ENCODE measurements around the gene MORN5. TPM values are rescaled to one million over a fixed set of nuclear protein-coding genes. Genes with fewer than 3 reads are reported as not detected.

Gene MORN5
- total and polyA plus RNA-seq, 10 of the 15 experiments (the other 5 are each of a cell fraction or from before 2014, with no cell fraction given), result not detected

DNA sequence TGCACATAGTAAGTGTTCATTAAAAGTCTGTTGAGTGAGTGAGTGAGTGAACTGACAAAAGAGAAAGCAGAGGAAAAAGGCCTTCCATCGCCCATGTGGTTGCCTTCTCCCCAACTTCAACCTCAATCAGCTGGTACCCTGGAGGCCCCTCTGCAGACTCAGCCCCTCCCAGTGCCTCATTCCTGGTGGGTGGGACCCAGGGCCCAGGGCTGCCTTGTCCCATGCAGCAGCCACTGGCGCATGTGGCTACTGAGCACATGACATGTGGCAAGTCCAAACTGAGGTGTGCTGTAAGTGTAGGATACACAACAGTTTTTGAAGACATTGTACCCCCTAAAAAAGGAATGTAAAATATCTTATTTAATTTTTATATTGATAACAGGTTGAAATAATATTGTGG is 29.7 kb upstream of the MORN5 start:
- in situ Hi-C loops (cut with MboI), result loop anchor here (10.0 kb wide), 1 partner anchor 325 kb away; no protein-coding TSS in a partner anchor

DNA sequence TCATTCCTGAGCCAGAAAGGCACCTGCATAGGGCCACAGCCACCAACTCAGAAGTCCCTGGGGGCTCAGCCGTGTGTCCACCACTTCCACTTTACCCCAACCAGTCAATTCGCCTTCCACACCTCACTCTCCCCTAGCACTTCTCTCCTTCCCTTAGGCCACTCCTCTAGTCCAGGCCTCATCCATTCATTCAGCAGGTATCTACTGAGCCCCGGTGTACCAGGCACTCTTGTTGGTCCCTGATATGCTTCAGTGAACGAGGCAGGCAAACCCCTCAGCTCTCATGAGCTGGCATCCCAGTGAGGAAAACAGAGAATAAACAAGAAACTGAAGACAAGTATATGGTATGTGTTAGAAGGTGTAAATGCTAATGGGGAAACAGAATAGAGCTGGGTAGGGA is 28.9 kb upstream of the MORN5 start:
- in situ Hi-C loops (cut with MboI), result no loop called here
- Histone ChIP-seq H3K9ac (ENCODE audit: control insufficient read depth, insufficient read depth, low read length) (no peak overlapping the region), H4K20me1 (ENCODE audit: control insufficient read depth, insufficient read depth) (no peaks in the 10 kb centered on the region), H3K4me2 (ENCODE audit: control insufficient read depth, insufficient read depth) (no peak overlapping the region), H3K36me3 (ENCODE audit: control insufficient read depth in 2 of 2, insufficient read depth in 2 of 2, low read length in 1 of 2) (no peaks in the 10 kb centered on the region), H3K27me3 (replicated peaks in 1 of 2; ENCODE audit: control insufficient read depth in 2 of 2, insufficient read depth in 2 of 2, low read length in 1 of 2) (peaks cover 2 to 10% of the 10 kb centered on the region in 2 experiments; a peak in 2 of 4 replicates), H3K79me2 (ENCODE audit: control insufficient read depth, insufficient read depth, low read length) (no peaks in the 10 kb centered on the region), H2AFZ (ENCODE audit: control insufficient read depth, low read depth, low read length) (no peak overlapping the region), H3K4me1 (ENCODE audit: control insufficient read depth, insufficient read depth, low read length) (no peaks in the 10 kb centered on the region), H3K9me3 (replicated peaks; ENCODE audit: control insufficient read depth, insufficient read depth, low read length) (no peaks in the 10 kb centered on the region), H3K4me3 (no peak overlapping the region), H3K27ac (ENCODE audit: control insufficient read depth, insufficient read depth) (no peak overlapping the region)
- no TSS peak for BruUV-seq (replicated peaks)
- FAIRE-seq (no peak), ATAC-seq (no peak), DNase-seq (ENCODE audit: low read depth, low spot score) (no peak)
- intact Hi-C loops (cut with micrococcal nuclease; ENCODE audit: unreplicated experiment), result no loop called here
- SMC1A ChIA-PET (ENCODE audit: uncharacterized antibody, unreplicated experiment), result no interaction called here
- WGBS (ENCODE audit: insufficient coverage, insufficient replicate concordance, low lambda C conversion rate, missing lambda C conversion rate), result 31% methylated on average over 4 of the region's 4 CpGs
- RAD21 ChIA-PET (ENCODE audit: unreplicated experiment), result no interaction called here
- CTCF ChIA-PET, result no interaction called here
- POLR2A ChIA-PET, result no interaction called here
- TF ChIP-seq ZZZ3 (IDR thresholded peaks at IDR 0.05; ENCODE audit: control insufficient read depth, insufficient read length, low read depth) (no peak), HDAC2 (IDR thresholded peaks at IDR 0.05) (no peak)
- TF ChIP-seq, protein P1, sequence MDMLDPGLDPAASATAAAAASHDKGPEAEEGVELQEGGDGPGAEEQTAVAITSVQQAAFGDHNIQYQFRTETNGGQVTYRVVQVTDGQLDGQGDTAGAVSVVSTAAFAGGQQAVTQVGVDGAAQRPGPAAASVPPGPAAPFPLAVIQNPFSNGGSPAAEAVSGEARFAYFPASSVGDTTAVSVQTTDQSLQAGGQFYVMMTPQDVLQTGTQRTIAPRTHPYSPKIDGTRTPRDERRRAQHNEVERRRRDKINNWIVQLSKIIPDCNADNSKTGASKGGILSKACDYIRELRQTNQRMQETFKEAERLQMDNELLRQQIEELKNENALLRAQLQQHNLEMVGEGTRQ (IDR thresholded peaks at IDR 0.05; ENCODE audit: borderline replicate concordance, low read depth, low read length), result no peak
- TF ChIP-seq, protein P2, sequence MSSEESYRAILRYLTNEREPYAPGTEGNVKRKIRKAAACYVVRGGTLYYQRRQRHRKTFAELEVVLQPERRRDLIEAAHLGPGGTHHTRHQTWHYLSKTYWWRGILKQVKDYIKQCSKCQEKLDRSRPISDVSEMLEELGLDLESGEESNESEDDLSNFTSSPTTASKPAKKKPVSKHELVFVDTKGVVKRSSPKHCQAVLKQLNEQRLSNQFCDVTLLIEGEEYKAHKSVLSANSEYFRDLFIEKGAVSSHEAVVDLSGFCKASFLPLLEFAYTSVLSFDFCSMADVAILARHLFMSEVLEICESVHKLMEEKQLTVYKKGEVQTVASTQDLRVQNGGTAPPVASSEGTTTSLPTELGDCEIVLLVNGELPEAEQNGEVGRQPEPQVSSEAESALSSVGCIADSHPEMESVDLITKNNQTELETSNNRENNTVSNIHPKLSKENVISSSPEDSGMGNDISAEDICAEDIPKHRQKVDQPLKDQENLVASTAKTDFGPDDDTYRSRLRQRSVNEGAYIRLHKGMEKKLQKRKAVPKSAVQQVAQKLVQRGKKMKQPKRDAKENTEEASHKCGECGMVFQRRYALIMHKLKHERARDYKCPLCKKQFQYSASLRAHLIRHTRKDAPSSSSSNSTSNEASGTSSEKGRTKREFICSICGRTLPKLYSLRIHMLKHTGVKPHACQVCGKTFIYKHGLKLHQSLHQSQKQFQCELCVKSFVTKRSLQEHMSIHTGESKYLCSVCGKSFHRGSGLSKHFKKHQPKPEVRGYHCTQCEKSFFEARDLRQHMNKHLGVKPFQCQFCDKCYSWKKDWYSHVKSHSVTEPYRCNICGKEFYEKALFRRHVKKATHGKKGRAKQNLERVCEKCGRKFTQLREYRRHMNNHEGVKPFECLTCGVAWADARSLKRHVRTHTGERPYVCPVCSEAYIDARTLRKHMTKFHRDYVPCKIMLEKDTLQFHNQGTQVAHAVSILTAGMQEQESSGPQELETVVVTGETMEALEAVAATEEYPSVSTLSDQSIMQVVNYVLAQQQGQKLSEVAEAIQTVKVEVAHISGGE (CRISPR knock-in tag; IDR thresholded peaks at IDR 0.05), result no peak
- TF ChIP-seq, protein P3, sequence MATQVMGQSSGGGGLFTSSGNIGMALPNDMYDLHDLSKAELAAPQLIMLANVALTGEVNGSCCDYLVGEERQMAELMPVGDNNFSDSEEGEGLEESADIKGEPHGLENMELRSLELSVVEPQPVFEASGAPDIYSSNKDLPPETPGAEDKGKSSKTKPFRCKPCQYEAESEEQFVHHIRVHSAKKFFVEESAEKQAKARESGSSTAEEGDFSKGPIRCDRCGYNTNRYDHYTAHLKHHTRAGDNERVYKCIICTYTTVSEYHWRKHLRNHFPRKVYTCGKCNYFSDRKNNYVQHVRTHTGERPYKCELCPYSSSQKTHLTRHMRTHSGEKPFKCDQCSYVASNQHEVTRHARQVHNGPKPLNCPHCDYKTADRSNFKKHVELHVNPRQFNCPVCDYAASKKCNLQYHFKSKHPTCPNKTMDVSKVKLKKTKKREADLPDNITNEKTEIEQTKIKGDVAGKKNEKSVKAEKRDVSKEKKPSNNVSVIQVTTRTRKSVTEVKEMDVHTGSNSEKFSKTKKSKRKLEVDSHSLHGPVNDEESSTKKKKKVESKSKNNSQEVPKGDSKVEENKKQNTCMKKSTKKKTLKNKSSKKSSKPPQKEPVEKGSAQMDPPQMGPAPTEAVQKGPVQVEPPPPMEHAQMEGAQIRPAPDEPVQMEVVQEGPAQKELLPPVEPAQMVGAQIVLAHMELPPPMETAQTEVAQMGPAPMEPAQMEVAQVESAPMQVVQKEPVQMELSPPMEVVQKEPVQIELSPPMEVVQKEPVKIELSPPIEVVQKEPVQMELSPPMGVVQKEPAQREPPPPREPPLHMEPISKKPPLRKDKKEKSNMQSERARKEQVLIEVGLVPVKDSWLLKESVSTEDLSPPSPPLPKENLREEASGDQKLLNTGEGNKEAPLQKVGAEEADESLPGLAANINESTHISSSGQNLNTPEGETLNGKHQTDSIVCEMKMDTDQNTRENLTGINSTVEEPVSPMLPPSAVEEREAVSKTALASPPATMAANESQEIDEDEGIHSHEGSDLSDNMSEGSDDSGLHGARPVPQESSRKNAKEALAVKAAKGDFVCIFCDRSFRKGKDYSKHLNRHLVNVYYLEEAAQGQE (IDR thresholded peaks at IDR 0.05; ENCODE audit: low read depth, low read length), result no peak
- TF ChIP-seq, protein P4, sequence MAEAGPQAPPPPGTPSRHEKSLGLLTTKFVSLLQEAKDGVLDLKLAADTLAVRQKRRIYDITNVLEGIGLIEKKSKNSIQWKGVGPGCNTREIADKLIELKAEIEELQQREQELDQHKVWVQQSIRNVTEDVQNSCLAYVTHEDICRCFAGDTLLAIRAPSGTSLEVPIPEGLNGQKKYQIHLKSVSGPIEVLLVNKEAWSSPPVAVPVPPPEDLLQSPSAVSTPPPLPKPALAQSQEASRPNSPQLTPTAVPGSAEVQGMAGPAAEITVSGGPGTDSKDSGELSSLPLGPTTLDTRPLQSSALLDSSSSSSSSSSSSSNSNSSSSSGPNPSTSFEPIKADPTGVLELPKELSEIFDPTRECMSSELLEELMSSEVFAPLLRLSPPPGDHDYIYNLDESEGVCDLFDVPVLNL (IDR thresholded peaks at IDR 0.05; ENCODE audit: low read depth, low read length), result no peak

More for the DNA sequence above, 29.7 kb upstream of the MORN5 start:
- no peak overlapping the region for H2AFZ ChIP-seq (ENCODE audit: control insufficient read depth, low read depth, low read length)
- ChIA-PET SMC1A (ENCODE audit: uncharacterized antibody, unreplicated experiment) (interaction anchor here (0.8 to 1.4 kb wide), 2 partner anchors 31 to 221 kb away, joined by 4 to 5 read pairs; no protein-coding TSS in a partner anchor), CTCF (interaction anchor here (1.5 kb wide), 1 partner anchor 220 kb away, joined by 3 read pairs; no protein-coding TSS in a partner anchor), POLR2A (no interaction called here), RAD21 (ENCODE audit: unreplicated experiment) (interaction anchor here (0.8 kb wide), 1 partner anchor 221 kb away, joined by 3 read pairs; no protein-coding TSS in a partner anchor)
- no peaks in the 10 kb centered on the region for H3K9me3 ChIP-seq (replicated peaks; ENCODE audit: control insufficient read depth, insufficient read depth, low read length)
- intact Hi-C loops (cut with micrococcal nuclease; ENCODE audit: unreplicated experiment), result loop anchor here (10.0 kb wide), 1 partner anchor 585 kb away; no protein-coding TSS in a partner anchor
- H3K9ac ChIP-seq (ENCODE audit: control insufficient read depth, insufficient read depth, low read length), result no peak overlapping the region
- H3K36me3 ChIP-seq (ENCODE audit: control insufficient read depth in 2 of 2, insufficient read depth in 2 of 2, low read length in 1 of 2), result no peaks in the 10 kb centered on the region
- 54% methylated on average over 2 of the region's 2 CpGs for WGBS (ENCODE audit: insufficient coverage, insufficient replicate concordance, low lambda C conversion rate, missing lambda C conversion rate)
- no peaks in the 10 kb centered on the region for H4K20me1 ChIP-seq (ENCODE audit: control insufficient read depth, insufficient read depth)
- H3K4me1 ChIP-seq (ENCODE audit: control insufficient read depth, insufficient read depth, low read length), result no peaks in the 10 kb centered on the region
- FAIRE-seq, result no peak
- no peak overlapping the region for H3K4me3 ChIP-seq
- no peak for ATAC-seq
- BruUV-seq (replicated peaks), result no TSS peak
- no peak for DNase-seq (ENCODE audit: low read depth, low spot score)
- no peak for TF ChIP-seq WRNIP1 (IDR thresholded peaks at IDR 0.05; ENCODE audit: borderline replicate concordance, low read depth, low read length)
- H3K27ac ChIP-seq (ENCODE audit: control insufficient read depth, insufficient read depth), result no peak overlapping the region
- no peak overlapping the region for H3K4me2 ChIP-seq (ENCODE audit: control insufficient read depth, insufficient read depth)
- H3K27me3 ChIP-seq (replicated peaks in 1 of 2; ENCODE audit: control insufficient read depth in 2 of 2, insufficient read depth in 2 of 2, low read length in 1 of 2), result peaks cover 2 to 10% of the 10 kb centered on the region in 2 experiments; a peak in 2 of 4 replicates
- no peaks in the 10 kb centered on the region for H3K79me2 ChIP-seq (ENCODE audit: control insufficient read depth, insufficient read depth, low read length)

All from GM12878 (cell line).